Stimulated activated naive CD8-positive, alpha-beta T cell treated with anti-CD3 and anti-CD28 coated beads, Interleukin-15, Interleukin-2, amounts not matched to agents 100 U/mL and 50 U/mL, for 24 hours (primary cell): Measurements from ENCODE around the gene SUSD1.

Experiments
- ATAC-seq: fragments of 150-1000 bp; cut with Tn5 transposase; one replicate; pipeline ENCODE4 v1.10.0; 2021
- DNase-seq: peaks from one replicate; pipeline ENCODE4 v3.0.0; 2021

The SUSD1 gene

DNA sequence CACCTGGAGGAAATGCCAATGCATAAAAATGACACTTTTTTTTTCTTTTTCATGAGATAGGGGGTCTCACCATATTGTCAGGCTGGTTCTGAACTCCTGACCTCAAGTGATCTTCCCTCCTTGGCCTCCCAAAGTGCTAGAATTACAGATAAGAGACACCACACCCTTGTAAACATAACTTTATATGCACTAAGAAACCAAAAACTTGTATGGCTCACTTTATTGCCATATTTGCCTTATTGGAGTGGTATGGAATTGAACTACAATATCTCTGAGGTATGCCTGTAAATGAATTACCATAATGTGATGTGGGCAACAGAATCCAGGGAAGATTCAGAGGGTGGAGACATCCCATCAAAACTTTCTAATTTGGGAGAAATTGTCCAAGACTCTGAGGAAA lies 164.6 kb downstream of the SUSD1 start:
- DNase-seq (no peak), ATAC-seq (no peak)

- no peak for DNase-seq
- ATAC-seq = no peak
Observed at GRCh38 chr9:112009656-112010055, 165.4 kb downstream of the SUSD1 start.

DNA sequence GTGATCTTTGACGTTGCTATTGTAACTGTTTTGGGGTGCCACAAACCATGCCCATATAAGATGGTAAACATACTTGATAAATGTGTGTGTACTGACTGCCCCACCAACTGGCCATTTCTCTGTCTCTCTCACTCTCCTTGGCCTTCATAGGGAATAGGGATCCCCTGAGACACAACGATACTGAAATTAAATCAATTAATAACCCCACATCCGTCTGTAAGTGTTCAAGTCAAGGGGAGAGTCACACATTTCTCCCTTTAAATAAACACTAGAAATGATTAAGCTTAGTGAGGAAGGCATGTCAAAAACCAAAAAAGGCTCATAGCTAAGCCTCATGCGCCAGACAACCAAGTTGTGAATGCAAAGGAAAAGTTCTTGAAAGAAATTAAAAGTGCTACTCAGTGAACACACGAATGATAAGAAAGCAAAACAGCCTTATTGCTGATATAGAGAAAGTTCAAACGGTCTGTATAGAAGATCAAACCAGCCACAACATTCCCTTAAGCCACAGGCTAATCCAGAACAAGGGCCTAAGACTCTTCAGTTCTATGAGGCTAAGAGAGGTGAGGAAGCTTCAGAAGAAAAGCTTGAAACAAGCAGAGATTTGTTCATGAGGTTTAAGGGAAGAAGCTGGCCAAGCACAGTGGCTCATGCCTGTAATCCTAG lies 167.4 kb downstream of the SUSD1 start:
- DNase-seq = no peak
- ATAC-seq = no peak

- DNase-seq (no peak), ATAC-seq (no peak)
Observed at GRCh38 chr9:112006361-112007020, 168.6 kb downstream of the SUSD1 start.

DNA sequence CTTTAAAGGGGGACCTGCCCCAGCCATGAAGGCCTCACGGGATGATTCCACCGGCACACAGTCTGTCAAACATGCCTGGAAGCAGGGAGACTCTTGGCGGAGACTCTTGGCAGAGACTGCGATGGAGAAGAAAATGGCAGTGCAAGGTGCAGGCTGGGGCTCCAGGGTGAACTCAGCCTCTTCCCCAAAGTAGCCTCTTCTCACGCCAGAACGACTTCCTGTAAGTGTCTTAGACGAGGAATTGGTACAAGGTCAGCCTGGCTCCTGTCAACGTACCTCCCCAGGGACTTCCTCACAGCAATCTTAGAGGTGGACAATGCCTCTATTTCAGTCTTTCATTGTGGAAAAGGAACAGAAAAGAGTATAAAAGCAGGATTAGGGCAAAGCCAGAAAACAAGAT lies 169.2 kb downstream of the SUSD1 start:
- no peak for DNase-seq

DNA sequence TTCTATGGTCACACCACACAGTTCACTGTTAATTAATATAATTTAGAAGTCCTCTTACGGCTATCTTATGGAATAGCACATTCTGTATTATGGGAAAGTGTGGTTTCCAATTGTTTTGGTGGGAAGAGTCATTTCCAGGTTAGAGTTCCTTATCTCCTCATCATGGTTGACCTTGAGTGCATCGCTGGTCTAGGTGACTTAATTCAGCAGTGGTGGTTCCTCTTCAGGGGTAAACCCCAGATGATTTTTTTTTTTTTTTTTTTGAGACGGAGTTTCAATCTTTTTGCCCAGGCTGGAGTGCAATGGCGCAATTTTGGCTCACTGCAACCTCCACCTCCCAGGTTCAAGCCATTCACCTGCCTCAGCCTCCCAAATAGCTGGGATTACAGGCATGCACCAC lies 171.6 kb downstream of the SUSD1 start:
- DNase-seq = no peak
- no peak for ATAC-seq

More for the DNA sequence above, 169.2 kb downstream of the SUSD1 start:
- ATAC-seq = no peak

DNA sequence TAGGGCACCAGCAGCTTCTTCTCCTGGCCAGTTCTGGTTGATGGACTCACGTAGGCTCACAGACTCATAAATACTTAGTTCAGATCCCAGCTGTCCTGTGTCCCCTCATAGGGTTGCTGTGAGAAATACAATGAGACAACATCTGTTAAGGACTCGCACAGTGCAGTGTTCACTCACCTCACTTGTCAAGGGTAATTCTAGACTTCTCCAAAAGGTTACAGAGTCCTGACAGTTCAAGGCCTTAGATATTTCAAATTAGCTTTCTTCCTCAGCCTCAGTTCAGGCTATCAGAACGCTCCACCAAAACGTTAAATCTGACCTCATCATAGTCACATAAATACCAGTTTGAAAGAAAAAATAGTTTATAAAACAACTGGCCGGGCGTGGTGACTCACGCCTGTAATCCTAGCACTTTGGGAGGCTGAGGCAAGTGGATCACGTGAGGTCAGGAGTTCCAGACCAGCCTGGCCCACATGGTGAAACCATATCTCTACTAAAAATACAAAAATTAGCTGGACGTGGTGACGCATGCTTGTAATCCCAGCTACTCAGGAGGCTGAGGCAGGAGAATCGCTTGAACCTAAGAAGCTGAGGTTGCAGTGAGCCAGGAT lies 172.1 kb downstream of the SUSD1 start:
- ATAC-seq = no peak
- DNase-seq = no peak

DNA sequence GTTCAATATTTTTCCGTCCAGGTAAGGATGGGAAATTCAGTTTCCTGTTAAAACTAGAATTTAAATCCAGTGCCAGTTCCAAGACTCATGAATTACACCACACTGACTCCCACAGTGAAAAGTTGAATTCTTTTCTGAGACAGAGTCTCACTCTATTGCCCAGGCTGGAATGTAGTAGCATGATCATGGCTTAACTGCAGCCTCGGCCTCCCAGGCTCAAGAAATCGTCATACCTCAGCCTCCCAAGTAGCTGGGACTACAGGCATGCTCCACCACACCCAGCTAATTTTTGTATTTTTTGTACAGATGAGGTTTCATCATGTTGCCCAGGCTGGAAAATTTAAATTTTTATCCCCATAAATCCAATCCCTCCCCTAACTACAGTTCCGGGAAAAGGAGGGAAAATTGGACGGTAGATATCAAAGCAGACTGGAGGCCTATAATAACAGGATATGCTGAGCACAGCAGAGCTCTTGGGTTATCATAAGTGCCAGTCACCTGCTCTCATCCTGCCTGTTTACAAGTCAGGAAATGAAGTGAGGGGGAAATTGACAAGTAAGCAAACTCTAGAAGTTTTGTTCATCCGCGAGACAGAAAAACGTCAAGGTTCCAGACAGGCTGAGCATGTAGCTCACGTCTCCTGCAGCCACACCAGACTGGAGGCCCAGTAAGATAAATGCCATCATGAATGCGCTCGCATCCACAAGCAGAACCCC lies 172.8 kb downstream of the SUSD1 start:
- ATAC-seq (no peak), DNase-seq (no peak)

DNA sequence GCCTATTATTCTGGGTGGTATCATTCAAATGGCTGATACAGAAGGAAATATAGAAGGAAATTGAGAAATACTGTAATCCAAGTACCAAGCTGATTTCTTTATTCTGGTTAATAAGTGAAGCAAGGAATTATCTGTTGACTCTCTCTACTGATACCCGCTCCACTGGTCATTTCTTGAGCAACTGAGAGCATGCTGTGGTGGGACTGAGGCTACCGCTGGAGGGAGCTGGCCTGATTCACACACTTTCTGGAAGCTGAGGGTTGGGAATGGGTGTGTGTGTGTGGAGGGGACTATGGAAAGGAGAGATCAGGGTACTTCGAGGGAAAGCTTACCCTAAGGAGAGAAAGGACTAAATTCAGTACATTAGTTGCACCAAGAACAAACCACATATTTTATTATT lies 174.4 kb downstream of the SUSD1 start:
- ATAC-seq (no peak), DNase-seq (no peak)

DNA sequence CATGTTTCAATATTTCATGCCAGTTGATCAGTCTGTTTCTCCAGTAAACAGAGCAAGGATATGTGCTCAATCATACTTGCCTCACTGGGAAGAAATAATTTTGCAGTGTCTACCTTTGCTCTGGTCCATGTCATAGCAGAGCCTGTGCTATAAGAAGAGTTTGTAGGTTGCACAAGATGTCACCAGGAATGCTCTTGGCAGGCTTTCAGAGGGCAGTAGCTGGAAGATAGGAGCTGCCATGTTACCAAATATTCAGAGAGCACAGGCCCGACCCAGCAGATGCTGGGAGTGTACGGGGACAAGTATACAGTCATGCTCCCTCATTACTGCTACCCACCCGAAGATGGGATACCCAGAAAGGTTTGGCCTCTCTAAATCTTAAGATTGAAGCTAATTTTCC lies 175.8 kb downstream of the SUSD1 start:
- no peak for ATAC-seq
- DNase-seq = no peak

- ATAC-seq (no peak), DNase-seq (no peak)
Observed at GRCh38 chr9:111997831-111998230, 177.3 kb downstream of the SUSD1 start.

- ATAC-seq (peak; percentile 81), DNase-seq (no peak)
Observed at GRCh38 chr9:111994831-111995458, 180.2 kb downstream of the SUSD1 start.

DNA sequence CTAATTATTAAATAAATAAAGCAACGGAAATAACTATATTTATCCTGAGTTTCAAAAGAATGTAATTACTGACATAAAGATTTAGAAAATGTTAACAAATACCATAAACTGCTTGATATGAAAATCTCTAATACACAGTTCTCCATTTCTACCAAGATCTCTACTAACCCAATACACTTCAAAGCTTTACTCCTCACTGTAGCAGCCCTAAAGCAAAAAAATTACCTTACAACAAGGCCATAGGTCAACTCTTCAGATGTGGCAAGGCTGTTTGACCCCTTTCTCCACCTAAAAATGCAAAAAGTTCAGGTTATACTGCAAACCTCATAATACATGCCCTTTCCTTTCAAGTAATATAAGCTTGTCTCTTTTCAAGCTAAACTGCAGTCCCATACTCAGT lies 181.8 kb downstream of the SUSD1 start:
- DNase-seq = no peak
- ATAC-seq = no peak

DNA sequence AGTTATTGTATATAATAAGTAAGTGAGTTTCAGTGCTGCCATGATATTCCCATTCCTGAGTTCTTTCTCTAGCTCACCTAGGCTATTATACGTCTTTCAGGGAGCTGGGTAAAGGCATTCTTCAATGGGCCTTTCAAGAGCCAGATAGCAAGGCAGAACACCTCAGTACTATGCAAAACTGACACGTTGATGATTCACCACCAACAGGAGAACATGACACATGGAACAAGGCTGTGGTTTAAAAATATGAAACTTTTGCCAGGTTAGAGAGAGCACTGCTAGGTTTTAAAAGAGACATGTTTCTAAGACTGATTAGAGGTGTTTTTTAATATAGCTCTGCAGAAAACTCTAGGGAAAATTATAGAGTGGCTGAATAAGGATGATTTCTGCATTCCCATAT lies 182.6 kb downstream of the SUSD1 start:
- DNase-seq = no peak

GRCh38 chr9:111991179-111991578 lies 183.9 kb downstream of the SUSD1 start:
- no peak for DNase-seq
- no peak for ATAC-seq

More for the DNA sequence above, 182.6 kb downstream of the SUSD1 start:
- ATAC-seq = peak; percentile 95
